NCI-H446 (cell line): ENCODE results near the gene EXOC3L4.

ENCODE experiments used
- DNase-seq, 2 experiments: peaks; one replicate each; lab custom pipeline; 2025; lab: John Stamatoyannopoulos, UW

The EXOC3L4 gene

GRCh38 chr14:103091041-103091882 is 3.3 kb upstream of the EXOC3L4 start:
- no peak for DNase-seq

DNA sequence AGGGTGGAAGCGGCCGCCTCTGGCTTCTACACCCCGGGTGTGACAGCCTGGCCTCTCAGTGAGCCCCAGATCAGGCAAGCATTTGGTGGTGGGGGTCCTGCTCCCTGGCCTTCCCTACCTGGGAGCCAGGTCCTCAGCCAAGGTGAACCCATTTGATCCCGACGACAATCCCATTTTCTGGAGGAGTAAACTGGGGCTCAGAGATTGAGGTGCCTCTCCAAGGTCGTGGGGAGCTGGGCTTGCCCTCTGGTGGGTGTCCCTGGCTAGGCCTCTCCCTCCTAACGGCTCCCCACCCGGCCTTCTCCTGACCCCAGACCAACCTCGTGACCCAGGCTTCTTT is 2.7 kb upstream of the EXOC3L4 start:
- DNase-seq, result no peak

DNA sequence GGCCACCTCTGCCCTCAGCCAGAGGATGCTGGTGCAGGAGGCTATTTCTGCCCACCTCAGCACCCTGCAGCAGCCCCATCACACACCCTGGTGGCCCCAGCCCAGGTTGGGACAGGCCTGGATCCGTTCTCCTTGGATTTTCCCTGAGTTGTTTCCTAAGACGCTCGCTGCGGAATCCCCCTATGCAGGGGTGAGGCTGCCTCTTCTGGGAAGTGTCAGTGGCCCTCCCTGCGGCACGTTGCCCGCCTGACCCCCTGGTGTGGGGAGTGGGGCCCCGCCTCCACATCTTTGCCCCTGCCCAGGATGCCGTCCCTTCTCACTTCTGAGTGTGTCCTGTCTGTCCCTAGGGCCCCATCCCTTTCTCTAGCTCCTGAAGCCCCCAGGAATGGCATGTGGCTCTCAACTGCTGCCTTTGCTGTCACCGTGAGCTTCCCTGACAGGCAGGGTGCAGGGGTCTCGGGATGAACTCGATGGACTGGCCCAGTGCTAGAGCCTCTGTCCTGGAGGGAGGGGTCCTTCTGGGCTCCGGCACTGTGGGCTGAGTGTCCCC is 594 bp upstream of the EXOC3L4 start:
- DNase-seq, result no peak

DNA sequence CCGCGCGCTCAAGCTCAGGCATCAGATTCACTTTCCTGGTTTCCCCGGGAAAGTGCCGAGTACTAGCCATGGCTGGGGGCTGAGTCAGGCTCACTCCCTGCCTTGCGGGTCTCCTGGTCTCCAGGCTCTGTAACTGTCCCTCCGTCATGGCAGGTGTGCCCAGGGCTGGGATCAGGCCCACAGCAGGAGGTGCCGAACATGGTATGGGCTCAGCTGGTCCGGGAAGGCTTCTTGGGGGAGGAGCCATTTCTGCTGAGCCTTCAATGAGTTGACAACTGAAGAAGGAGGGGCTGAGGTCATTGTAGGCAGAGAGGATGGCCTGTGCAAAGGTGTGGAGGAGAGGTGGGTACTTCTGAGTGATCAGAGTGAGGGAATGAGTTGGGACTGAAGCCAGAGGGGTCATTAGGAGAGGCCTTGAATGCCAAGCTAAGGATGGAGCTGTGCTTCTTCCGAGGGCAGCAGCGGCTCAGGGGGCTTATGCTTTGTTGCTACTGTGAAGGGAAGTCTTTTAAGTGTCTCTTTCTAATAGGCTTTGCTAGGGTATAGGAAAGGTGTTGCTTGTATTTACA is 769 bp downstream of the EXOC3L4 start:
- DNase-seq, result no peak

- no peak for DNase-seq
Measured at GRCh38 chr14:103096387-103096786, 1.9 kb downstream of the EXOC3L4 start.

DNA sequence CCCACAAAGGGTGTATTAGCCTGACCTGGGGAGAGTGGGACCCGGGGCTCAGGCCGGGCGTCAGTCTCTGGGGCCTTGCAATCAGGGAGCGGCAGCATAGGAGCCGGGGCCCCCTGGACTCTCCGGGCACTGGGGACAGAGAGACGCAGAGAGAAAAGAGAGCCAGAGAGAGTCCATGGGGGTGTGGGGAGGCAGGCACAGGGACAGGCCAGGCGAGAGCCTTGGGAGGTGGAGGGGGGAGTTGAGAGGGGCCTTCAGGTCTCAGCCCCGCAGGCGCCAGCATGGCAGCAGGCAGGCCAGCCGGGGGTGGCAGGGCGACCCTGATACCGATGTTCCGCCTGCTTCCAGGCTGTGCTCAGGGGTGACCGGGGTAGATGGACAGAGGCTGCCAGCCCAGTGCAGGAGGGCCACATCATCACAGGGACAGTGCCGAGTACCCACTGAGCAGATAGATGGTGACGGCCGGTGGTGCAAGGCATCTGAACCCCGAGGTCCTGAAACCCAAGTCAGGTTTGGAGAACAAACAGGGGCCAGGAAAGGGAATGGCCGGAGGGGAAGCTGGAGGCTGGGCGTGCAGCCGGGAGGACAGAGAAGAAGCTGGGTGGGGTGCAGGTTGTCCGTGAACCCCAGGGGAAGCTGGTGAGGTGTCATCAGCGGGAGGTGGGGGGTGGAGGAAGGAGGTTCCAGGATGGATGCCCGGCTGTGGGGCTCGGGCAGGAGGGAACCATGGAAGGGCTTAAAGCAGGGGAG is 2.9 kb downstream of the EXOC3L4 start:
- no peak for DNase-seq

- no peak for DNase-seq
Measured at GRCh38 chr14:103097994-103098957, 3.8 kb downstream of the EXOC3L4 start.

GRCh38 chr14:103099081-103099732 is 4.7 kb downstream of the EXOC3L4 start:
- no peak for DNase-seq

GRCh38 chr14:103099733-103100280 is 5.3 kb downstream of the EXOC3L4 start:
- no peak for DNase-seq

- no peak for DNase-seq
Measured at GRCh38 chr14:103100281-103101121, 6.0 kb downstream of the EXOC3L4 start.

- DNase-seq, result no peak
Measured at GRCh38 chr14:103101257-103101962, 6.9 kb downstream of the EXOC3L4 start.

DNA sequence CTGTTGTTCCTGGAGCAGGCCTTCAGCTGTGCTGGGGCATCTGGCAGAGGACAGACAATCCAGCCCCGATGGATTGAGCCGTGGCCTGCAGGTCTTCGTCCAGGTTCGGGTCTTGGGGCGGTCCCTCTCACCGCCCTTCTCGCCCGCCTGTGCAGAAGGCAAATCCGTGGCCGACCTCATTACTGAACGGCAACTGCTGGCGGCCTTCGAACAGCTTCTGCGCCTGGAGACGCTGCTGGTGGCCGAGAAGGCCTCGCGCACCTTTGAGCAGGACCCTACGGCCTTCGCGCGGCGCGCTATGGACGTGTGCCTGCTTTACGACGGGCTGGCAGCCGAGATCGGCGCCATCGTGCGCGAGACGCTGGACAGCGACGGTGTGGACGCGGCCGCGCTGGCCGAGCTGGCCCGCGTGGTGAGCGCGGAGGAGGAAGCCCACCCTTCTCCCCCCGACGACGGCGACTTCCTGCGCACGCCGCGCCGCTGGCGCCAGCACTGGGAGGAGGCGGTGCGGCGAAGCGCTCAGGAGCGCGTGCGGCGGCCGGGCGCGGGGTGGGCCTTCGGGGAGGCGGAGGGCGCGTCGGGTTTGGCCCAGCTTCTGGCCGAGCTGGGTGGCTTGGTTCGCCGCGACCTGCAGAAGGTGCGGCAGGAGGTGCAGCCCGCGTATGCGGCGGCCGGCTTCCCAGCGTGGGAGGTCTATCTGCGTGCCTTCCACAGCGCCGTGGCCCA is 7.6 kb downstream of the EXOC3L4 start:
- no peak for DNase-seq

DNA sequence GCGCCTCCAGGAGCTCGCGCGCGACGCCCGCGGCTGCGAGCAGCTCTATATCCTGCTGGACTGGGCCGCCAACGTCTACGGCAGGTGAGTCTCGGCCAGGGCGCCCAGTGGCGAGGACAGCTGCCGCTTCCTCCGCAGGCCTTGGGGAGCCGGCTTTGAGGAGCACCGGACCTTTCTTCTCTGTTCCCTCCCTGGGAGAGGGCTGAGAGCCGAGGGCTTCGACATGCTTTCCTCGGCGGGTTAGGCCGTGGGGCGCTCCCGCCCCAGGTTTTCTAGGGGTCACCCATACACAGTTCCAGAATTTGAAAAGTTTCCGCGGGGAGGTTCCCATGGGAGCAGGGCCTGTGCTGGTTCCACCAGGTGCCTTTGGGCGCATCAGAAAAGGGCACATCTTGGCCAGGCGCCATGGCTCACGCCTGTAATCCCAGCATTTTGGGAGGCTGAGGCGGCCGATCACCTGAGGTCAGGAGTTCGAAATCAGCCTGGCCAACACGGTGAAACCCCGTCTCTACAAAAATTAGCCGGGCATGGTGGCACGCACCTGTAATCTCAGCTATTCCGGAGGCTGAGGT is 8.2 kb downstream of the EXOC3L4 start:
- DNase-seq, result no peak

DNA sequence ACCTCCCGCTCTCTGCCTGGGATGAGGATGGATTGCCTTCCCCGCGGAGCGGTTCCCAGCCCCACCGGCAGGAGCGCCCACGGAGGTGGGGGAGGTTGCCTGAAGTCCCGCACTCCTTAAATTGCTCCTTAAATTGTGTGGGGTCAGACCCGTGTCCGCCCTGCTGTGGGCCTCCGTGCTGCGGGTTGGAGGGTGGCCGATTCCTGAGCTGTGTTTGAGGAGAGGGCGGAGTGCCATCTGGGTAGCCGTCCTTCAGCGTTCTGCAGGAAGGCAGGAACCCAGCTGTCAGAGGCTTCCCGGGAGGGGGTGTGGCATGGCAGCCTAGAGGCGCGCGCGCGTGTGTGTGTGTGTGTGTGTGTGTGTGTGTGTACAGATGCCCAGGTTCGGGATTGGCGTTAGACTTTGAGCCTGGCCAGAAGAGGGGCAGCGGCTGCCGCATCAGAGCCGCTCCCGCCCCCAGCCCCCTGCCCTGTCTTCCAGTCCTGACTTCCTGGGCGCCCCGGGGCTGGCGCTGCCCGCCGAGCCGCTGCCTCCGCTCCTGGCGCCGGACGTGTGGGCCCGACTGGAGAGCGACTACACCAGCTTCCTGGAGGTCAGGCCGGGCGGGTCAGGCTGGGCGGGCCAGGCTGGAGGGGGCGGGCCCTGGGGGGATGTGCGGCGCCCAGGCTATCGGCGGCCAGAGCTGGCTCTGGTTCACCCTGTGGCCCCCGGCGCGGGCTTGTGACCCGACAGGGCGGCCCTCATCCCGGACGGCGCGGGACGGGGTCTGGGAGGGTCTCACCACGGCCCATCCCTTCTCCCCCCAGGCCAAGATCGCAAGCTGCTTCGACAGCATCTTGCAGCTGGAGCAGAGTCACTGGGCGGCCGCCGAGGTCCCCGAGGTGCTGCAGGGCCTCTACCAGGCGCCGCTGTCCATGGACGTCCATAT is 9.2 kb downstream of the EXOC3L4 start:
- DNase-seq, result peak in 1 of 2 experiments; percentile 58

GRCh38 chr14:103104389-103104653 is 9.8 kb downstream of the EXOC3L4 start:
- DNase-seq, result no peak

GRCh38 chr14:103104654-103105452 is 10.3 kb downstream of the EXOC3L4 start:
- peak in 1 of 2 experiments; percentile 42 for DNase-seq
